ENCODE data around the gene POLN. TPM values are rescaled to one million over a fixed set of nuclear protein-coding genes. Genes with fewer than 3 reads are reported as not detected.
"Not testable (repeated sequence)": the region's sequence is repeated elsewhere in the genome, so short reads cannot be mapped to it uniquely, and the experiment has no call there.

The POLN gene
- total RNA-seq, 1 donor from 2014 or later: 12.8 TPM

- DNase-seq (ENCODE audit: low spot score): no peak
These were observed 19.1 kb downstream of the POLN start for GRCh38 chr4:2222838-2223237.

DNA sequence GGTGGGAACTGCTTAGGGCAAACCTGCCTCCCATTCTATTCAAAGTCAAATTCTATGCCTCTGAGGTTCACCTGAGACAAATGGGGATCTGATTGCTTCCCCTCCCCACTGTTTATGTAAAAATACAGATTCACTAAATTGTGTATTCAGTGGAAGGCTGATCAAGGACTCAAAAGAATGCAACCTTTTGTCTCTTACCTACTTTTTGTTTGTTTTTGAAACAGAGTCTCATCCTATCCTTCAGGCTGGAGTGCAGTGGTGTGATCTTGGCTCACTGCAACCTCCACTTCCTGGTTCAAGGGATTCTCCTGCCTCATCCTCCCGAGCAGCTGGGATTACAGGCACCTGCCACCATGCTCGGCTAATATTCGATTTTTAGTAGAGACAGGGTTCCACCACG is 20.5 kb downstream of the POLN start:
- DNase-seq (ENCODE audit: low spot score): not testable (repeated sequence)

DNA sequence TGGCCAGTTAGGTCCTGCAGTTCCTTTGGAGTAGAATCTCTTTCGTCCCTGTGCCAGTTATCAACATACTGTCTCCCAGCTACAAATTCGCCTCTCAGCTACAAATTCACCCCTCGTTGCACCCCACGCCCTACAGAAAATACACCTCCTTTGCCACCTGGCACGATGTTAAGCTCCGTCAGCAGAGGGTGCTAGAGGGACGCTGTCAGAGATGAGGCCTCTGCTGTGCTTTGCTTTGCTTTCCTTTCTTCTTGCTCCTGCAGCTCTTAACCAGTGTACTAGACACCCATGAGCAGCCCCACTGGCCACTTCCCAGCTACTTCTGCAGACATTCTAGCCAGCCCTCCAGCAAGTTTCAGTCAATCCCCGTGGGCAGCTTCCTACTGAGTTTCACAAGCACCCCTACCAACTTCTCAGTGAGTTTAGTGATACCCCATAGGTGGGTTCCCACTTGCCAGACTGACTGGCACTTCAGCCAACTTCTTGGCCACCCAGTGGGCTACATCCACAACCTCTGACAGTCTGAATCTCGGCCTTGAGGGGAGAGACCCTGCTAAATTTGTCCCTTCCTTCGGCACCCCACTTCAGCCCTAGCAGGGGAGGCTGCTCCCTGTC is 21.8 kb downstream of the POLN start:
- DNase-seq (ENCODE audit: low spot score): no peak

DNA sequence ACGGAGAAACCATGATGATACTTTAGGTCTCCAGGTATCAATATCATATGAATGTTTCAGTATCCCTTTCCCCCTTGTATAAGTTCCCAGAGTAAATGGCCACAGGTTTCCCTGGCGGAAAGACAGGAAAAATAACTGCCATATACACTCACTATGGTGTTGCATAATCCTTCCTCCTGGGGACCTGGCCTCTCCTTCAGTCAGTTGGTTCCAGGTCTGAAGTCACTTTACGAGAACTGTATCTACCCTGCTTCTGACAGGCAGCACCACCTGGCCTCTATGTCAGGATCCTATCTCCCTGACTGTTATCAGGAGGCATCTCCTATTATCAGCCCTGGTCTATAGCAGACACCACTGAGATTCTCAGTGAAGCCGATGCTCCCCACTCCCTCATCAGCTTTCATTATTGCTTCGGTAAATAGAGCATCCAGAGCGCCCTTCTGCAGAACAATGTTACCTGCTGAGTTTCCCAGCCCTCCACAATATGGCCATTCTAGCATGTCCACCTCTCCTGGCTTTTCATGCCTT is 22.6 kb downstream of the POLN start:
- no peak for DNase-seq (ENCODE audit: low spot score)

- DNase-seq (ENCODE audit: low spot score): no peak
These were observed 23.5 kb downstream of the POLN start for GRCh38 chr4:2218436-2218835.

- no peak for DNase-seq (ENCODE audit: low spot score)
These were observed 24.2 kb downstream of the POLN start for GRCh38 chr4:2217726-2218125.

GRCh38 chr4:2212831-2213230 is 29.1 kb downstream of the POLN start:
- no peak for DNase-seq (ENCODE audit: low spot score)

- not testable (repeated sequence) for DNase-seq (ENCODE audit: low spot score)
These were observed 39.1 kb downstream of the POLN start for GRCh38 chr4:2202789-2203188.

DNA sequence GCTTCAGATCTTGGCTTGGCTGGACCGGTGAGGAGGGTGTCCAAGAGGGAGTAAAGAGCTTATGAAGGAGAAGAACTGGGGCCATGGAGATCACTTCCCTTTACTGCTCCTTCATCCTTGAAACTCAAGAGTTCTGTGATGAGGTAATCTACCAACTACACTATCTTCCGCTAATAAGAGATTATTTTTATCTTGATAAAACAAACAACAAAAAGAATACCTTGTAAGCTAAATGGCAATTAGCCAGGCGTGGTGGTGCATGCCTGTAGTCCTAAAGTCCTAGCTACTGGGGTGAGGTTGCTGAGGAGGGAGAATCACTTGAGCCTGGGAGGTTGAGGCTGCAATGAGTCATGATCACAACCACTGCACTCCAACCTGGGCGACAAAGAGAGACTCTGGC is 47.4 kb downstream of the POLN start:
- DNase-seq (ENCODE audit: low spot score): no peak

- no peak for DNase-seq (ENCODE audit: low spot score)
These were observed 48.6 kb downstream of the POLN start for GRCh38 chr4:2193326-2193725.

- no peak for DNase-seq (ENCODE audit: low spot score)
These were observed 55.1 kb downstream of the POLN start for GRCh38 chr4:2186865-2187172.

GRCh38 chr4:2186133-2186864 is 55.6 kb downstream of the POLN start:
- DNase-seq (ENCODE audit: low spot score): no peak

GRCh38 chr4:2183394-2183793 is 58.5 kb downstream of the POLN start:
- no peak for DNase-seq (ENCODE audit: low spot score)

DNA sequence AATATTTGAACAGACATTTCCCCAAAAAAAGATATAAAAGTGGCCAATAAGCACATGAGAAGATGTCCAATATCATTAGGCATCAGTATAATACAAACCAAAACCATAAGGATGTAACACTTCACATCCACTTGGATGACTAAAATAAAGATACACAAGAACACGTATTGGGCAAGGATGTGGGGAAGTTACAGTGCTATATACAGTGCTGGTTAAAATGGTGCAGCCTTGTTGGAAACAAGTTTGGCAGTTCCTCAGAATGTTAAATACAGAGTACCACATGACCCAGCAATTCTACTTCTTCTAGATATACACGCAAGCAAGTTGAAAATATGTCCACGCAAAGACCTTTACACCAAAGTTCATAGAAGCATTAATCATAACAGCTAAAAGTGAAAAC is 58.9 kb downstream of the POLN start:
- no peak for DNase-seq (ENCODE audit: low spot score)

DNA sequence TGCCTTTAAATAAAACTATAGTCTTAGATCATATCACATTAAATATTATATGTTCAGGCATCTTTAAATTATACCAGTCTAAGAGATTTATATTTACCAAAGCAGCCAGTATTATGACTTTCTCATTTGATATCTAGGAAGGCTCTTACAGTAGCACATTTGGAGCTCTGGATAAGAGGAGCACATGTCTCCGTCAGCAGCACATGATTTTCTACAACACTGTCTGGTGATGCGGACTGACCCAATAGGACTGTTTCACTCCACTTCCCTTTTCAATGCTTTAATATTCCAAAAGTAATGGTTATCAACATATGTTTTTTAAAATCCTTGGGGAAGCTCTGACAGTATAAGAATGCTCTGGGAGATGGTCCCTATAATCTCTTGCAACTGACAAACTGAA is 61.5 kb downstream of the POLN start:
- no peak for DNase-seq (ENCODE audit: low spot score)

DNA sequence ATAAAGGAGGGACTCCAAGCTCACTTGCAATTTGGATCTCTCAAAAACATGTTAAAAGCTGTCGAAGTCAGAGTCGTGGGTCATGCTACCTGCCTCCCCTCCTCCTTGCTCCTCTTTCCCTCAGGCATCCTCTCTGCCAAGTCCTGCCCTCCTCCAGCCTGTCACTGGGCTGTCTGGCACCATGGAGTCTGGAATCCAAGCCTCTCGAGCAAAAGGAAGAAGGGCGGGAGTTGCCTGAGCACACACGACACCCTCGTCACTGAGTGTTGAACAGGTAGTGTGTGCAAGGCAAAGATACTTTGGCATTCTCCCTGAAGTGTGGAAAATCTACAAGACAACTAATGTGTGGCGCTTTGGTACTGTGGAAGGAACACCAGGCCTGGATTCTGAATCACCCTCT is 62.2 kb downstream of the POLN start:
- no peak for DNase-seq (ENCODE audit: low spot score)

DNA sequence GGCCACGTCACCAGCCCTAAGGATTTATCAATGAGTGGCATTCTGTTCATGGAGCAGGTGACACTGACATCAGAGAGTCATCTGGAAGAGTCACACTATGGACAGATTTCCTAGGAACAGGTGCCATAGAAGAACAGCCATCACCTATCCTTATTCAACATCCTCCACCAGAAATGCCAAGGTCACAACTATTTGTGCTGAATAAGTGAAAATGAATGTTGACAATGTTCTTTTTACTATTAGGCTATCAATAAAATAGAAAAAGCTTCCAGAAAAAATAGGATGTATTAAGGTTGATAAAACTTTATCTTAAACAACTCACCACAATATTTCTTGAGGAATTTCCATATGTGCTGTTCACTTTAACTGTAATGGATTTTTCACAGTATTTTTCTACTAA is 62.9 kb downstream of the POLN start:
- no peak for DNase-seq (ENCODE audit: low spot score)

- no peak for DNase-seq (ENCODE audit: low spot score)
These were observed 64.4 kb downstream of the POLN start for GRCh38 chr4:2177443-2178093.

DNA sequence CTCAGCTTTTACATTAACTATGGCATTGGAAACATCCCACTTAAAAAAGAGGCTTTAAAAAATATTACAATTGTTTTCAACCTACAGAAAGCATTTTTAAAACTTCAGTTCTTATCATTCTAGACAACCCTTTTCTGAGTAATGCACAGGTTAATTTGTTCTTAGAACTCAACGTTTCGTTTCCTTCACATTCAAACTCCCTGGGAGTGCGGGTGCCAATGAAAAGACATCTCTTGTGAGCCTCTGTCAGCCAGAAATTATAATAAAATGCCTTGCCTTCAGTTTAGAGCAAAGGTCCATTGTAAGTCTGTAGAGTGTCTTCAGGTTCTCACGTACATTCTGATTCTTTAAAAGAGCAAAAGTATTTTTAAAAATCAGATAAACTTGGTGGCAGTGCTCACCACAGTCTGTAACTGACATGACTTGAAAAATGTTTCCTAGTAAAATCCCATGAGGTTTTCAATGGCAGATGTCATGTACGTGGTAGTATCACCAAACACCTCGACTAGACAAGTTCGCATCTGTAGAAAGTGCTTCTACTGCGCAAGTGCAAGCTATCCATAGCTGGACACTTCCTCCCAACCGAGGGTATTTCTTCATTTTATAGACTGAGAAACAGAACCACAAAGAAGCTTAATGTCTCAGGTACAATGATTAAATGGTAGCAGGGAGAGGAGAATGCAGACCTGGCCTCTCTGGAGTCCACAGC is 65.8 kb downstream of the POLN start:
- DNase-seq (ENCODE audit: low spot score): no peak

GRCh38 chr4:2174061-2174460 is 67.9 kb downstream of the POLN start:
- no peak for DNase-seq (ENCODE audit: low spot score)

- no peak for DNase-seq (ENCODE audit: low spot score)
These were observed 69.2 kb downstream of the POLN start for GRCh38 chr4:2172627-2173231.

DNA sequence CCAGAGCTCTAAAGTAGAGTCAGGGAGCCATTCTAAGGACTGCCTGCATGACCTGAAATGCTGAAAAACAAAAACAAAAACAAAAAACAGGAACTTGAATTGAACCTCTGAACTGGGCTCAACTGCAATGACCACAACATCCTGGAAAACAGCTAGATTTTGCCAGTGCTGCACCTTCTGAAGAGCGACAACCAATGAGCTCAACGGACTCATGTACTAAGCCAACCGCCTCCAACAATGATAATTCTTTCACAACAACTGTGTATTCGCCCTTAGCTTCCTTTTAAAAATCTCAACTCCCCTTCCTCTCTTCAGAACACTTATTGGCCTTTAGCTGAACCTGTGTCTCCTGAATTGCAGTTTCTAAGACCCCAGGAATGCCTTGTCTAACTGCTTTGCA is 69.8 kb downstream of the POLN start:
- no peak for DNase-seq (ENCODE audit: low spot score)
